GM23248 (cell line): ENCODE results near the gene MIER1.

ENCODE experiments used
- EZH2 ChIP-seq: fragments of 200-600 bp; sonication (generic); IDR thresholded peaks from 2 replicates; pipeline ENCODE4 v1.6.1; 2018; ENCODE audit warnings: antibody characterized with exemption, mild to moderate bottlenecking; ENCODE audit not compliant: insufficient read depth, poor library complexity, severe bottlenecking
- EZH2phosphoT487 ChIP-seq: fragments of 200-600 bp; sonication (generic); IDR thresholded peaks from 2 replicates; pipeline ENCODE4 v1.6.1; 2018; ENCODE audit warnings: antibody characterized with exemption, moderate library complexity, mild to moderate bottlenecking, low read depth; ENCODE audit not compliant: insufficient read depth

- no peak for TF ChIP-seq EZH2
- TF ChIP-seq EZH2phosphoT487 = no peak
Measured at GRCh38 chr1:66951513-66951912, 26.7 kb downstream of the MIER1 start.
